Heart left ventricle (tissue), 13 donors: ENCODE measurements around the gene GRHL1.

Experiments
- CTCF ChIP-seq, 12 donors: fragments of 200-600 bp; sonication (generic) in 4 of 12; IDR thresholded peaks; one replicate each; pipeline versions ENCODE4 v1.5.0 to v1.8.0; 2018 to 2022; ENCODE audit warnings: antibody characterized with exemption in 12 of 12, mild to moderate bottlenecking in 5 of 12
- POLR2A ChIP-seq, 2 donors: fragments of 450-650 bp; IDR thresholded peaks; one replicate each; pipeline ENCODE4 v1.6.1; 2017; ENCODE audit warnings: antibody characterized with exemption in 2 of 2, mild to moderate bottlenecking in 2 of 2, moderate library complexity in 2 of 2
- donor health status: ischemic (EF 13 %, LVEDD 7.1; RV severe dilation, severe dysfunction).
- donor health status: DM: no; HTN: yes; CAD: no.
- donor health status: DM: no; HTN: no; CAD: no.
- donor health status: ischemic (EF 25% LVEDD 6.9; RV normal size, moderate dysfunction).
- donor health status: ischemic (EF 25% LVEDD 5.7; RV mildly dilated, moderate dysfunction).
- donor health status: ischemic (EF 35%, LVEDD 5.7; RV mildly dilated, moderate dysfunction).
- donor health status: nonischemic (EF 11% LVEDD 7.7; RV severe dilation, severe dysfunction).
- donor health status: DM: yes; HTN: yes; CAD: no.
- donor health status: PGD.
- donor health status: ischemic (EF 29% LVEDD 5.4; RV normal size, mild dysfunction).
- donor health status: nonischemic (EF 23%, LVEDD 6.1; RV moderate dilation, normal function).

DNA sequence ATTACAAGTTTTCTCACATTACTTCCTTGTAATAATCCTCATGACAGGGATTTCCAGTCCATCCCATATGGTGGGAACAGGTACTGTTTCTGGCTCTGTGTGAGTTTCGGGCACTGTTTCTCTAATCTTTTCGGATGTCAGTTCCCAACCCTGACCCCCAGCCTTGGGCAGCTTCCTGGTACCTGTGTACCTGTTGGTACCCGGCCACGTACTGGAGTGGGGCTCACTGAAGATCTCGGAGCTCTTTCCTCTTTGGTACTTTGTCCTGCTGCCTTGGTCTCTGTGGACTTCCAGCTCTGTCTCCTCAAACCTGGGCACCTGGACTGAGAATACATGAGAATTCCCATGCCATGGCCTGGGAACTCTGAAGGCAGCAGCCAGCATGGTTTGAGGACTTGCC, 36.8 kb downstream of the GRHL1 start:
- no peak for TF ChIP-seq CTCF (IDR thresholded peaks at IDR 0.05)
- TF ChIP-seq POLR2A (IDR thresholded peaks at IDR 0.05) = no peak
